Activated CD8-positive, alpha-beta memory T cell treated with anti-CD3 and anti-CD28 coated beads, Interleukin-2, amount 10 ng/mL, durations not matched to agents 7 days and 5 days (primary cell): ENCODE measurements around the gene ZFTA. TPM values are rescaled to one million over a fixed set of nuclear protein-coding genes. Genes with fewer than 3 reads are reported as not detected.
"Not testable (repeated sequence)": the region's sequence is repeated elsewhere in the genome, so short reads cannot be mapped to it uniquely, and the experiment has no call there.

ENCODE experiments used
- ATAC-seq: fragments of 150-1000 bp; cut with Tn5 transposase; one replicate; pipeline ENCODE4 v1.10.0; 2021; ENCODE audit warnings: moderate library complexity
- CTCF ChIA-PET: fragments of 350-600 bp; sonication (Branson Sonifier 250); formaldehyde crosslinking; loops from one replicate; lab custom pipeline; 2021; ENCODE audit warnings: antibody characterized with exemption; lab: Charles Lee
- DNase-seq: peaks from one replicate; pipeline ENCODE4 v3.0.0-alpha.2; 2020
- H3K27ac Mint-ChIP-seq: one replicate; pipeline ENCODE4 v1.8.0; 2021; ENCODE audit warnings: mild to moderate bottlenecking, mixed read lengths
- H3K27me3 Mint-ChIP-seq: one replicate; pipeline ENCODE4 v1.8.0; 2021; ENCODE audit warnings: mixed read lengths
- H3K36me3 Mint-ChIP-seq: one replicate; pipeline ENCODE4 v1.8.0; 2021; ENCODE audit warnings: mild to moderate bottlenecking, mixed read lengths
- H3K4me1 Mint-ChIP-seq: one replicate; pipeline ENCODE4 v1.8.0; 2021; ENCODE audit warnings: mixed read lengths
- H3K4me3 Mint-ChIP-seq: one replicate; pipeline ENCODE4 v1.8.0; 2021; ENCODE audit warnings: mild to moderate bottlenecking, moderate library complexity, mixed read lengths
- H3K9me3 Mint-ChIP-seq: one replicate; pipeline ENCODE4 v1.8.0; 2022; ENCODE audit warnings: low read depth, mixed read lengths
- total RNA-seq, 2 experiments: library from RNA; stranded (reverse); gene quantifications; one replicate each; pipeline ENCODE4 v1.2.3, GENCODE V29; 2021

Gene ZFTA
- total RNA-seq, 2 experiments from 2014 or later, result 2.6 to 4.2 TPM

DNA sequence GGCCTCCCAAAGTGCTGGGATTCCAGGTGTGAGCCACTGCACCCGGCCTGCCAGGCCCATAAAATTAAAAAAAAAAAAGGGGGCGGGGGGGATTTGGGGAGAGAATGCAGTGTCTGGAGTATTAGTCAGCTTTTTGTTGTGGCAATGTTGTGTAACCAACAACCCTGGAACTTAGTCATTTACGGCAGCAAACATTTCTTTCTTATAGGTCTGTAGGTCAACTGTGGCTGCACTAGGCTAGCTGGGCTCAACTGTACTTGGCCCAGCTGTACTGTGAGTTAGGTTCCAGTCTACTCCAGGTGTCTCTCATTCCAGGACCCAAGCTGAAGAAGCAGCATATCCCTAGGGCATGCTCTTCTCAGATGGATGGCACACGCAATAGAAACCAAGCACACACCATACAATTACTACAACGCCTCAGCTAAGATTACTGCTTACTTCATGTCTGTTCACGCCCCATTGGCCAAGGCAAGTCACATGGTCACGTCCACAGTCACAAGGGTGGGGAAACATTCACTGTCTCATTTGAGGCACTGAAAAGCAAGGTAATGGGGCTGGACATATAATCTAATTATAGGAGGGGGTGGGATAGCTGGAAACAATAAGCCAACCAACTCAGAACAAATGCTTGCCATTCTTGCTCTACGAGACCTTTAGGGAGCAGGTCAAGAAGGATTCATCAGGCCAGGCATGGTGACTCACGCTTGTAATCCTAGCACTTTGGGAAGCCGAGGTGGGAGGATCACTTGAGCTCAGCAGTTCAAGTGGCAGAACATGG is 34.3 kb upstream of the ZFTA start:
- ATAC-seq, result no peak
- Mint-ChIP-seq H3K4me3 (no peak overlapping the region), H3K36me3 (no peaks in the 10 kb centered on the region), H3K27ac (no peak overlapping the region), H3K9me3 (no peaks in the 10 kb centered on the region), H3K27me3 (peaks cover 2% of the 10 kb centered on the region), H3K4me1 (peaks cover 3% of the 10 kb centered on the region)
- CTCF ChIA-PET, result interaction anchor here (0.7 to 1.1 kb wide), 2 partner anchors 18 to 45 kb away, joined by 3 to 6 read pairs; no protein-coding TSS in a partner anchor
- no peak for DNase-seq

DNA sequence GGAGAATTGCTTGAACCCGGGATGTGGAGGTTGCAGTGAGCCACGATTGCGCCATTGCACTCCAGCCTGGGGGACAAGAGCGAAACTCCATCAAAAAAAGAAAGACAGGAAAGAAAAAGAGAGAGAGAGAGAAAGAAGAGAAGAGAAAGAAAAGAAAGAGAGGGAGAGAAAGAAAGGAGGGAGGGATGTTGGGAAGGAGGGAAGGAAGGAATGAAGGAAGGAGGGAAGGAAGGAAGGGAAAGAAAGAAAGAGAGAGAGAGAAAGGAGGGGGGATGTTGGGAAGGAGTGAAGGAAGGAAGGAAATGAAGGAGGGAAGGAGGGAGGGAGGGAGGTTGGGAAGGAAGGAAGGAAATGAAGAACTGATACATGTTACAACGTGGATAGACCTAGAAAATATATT is 32.3 kb upstream of the ZFTA start:
- CTCF ChIA-PET, result no interaction called here
- H3K4me1 Mint-ChIP-seq, result peaks cover 3% of the 10 kb centered on the region
- no peak for DNase-seq
- H3K27ac Mint-ChIP-seq, result no peak overlapping the region
- ATAC-seq, result no peak
- peaks cover 2% of the 10 kb centered on the region for H3K27me3 Mint-ChIP-seq
- H3K4me3 Mint-ChIP-seq, result no peak overlapping the region
- no peaks in the 10 kb centered on the region for H3K36me3 Mint-ChIP-seq
- H3K9me3 Mint-ChIP-seq, result no peaks in the 10 kb centered on the region

DNA sequence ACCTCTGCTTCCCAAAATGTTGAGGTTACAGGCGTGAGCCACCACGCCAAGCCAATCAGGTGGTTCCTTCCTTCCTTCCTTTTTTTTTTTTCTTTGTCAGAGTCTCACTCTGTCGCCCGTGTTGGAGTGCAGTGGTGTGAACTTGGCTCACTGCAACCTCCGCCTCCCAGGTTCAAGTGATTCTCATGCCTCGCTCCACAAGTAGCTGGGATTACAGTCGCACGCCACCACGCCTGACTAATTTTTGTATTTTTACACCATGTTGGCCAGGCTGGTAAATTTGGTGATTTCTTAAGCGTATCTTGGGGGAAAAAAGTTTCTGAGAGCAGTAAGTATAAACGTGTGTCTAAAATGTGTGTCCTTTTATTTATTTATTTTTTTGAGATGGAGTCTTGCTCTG is 26.5 kb upstream of the ZFTA start:
- Mint-ChIP-seq H3K36me3 (peaks cover 8% of the 10 kb centered on the region), H3K27ac (no peak overlapping the region), H3K4me1 (no peaks in the 10 kb centered on the region), H3K27me3 (peaks cover 6% of the 10 kb centered on the region), H3K9me3 (peaks cover 3% of the 10 kb centered on the region), H3K4me3 (no peak overlapping the region)
- ATAC-seq (no peak), DNase-seq (no peak)
- CTCF ChIA-PET, result no interaction called here

DNA sequence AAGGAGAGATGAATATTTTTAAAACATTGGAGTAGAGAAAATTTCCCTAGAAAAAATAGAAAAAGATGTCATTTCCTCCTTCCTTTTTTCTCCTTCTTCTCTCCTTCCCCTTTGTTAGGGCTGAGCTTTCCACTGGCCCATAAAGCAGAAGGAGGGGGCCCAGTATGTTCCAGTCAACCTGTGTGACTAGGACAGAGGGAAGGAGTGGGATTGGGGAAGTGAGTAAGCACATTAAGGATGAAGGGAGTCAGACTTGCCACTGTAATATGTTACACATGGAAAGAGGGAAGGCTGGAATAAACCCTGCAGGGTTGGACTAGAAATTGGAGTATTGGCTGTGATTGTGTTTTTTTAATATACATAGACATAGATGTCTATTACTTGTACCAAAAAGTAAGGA is 24.6 kb upstream of the ZFTA start:
- Mint-ChIP-seq H3K4me1 (no peaks in the 10 kb centered on the region), H3K27ac (no peak overlapping the region), H3K9me3 (peaks cover 3% of the 10 kb centered on the region), H3K27me3 (peaks cover 4% of the 10 kb centered on the region), H3K4me3 (no peak overlapping the region), H3K36me3 (peaks cover 8% of the 10 kb centered on the region)
- DNase-seq (no peak), ATAC-seq (no peak)
- CTCF ChIA-PET, result no interaction called here

GRCh38 chr11:63791495-63792167 is 23.1 kb upstream of the ZFTA start:
- H3K27ac Mint-ChIP-seq, result no peak overlapping the region
- H3K9me3 Mint-ChIP-seq, result peaks cover 3% of the 10 kb centered on the region
- H3K36me3 Mint-ChIP-seq, result peaks cover 8% of the 10 kb centered on the region
- H3K27me3 Mint-ChIP-seq, result peaks cover 6% of the 10 kb centered on the region
- H3K4me1 Mint-ChIP-seq, result no peaks in the 10 kb centered on the region
- H3K4me3 Mint-ChIP-seq, result no peak overlapping the region
- no peak for ATAC-seq
- no peak for DNase-seq
- CTCF ChIA-PET, result no interaction called here

DNA sequence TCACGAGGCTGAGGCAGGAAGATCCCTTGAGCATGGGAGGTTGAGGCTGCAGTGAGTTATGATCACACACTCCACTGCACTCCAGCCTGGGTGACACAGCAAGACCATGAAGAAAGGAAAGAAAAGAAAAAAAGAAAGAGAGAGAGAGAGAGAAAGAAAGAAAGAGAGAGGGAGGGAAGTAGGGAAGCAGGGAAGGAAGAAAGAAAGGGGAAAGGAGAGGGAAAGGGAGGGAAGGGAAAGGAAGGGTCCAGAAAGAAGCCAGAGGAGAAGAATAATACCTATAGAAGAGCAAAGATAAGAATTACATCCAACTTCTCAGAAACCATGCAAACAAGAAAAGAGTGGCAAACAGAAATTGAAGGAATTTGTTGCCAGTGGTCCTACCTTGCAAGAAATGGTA is 17.2 kb upstream of the ZFTA start:
- CTCF ChIA-PET, result interaction anchor here (0.7 to 1.3 kb wide), 2 partner anchors 16 to 48 kb away, joined by 3 to 4 read pairs; no protein-coding TSS in a partner anchor
- Mint-ChIP-seq H3K4me3 (no peak overlapping the region), H3K4me1 (peaks cover 7% of the 10 kb centered on the region)

DNA sequence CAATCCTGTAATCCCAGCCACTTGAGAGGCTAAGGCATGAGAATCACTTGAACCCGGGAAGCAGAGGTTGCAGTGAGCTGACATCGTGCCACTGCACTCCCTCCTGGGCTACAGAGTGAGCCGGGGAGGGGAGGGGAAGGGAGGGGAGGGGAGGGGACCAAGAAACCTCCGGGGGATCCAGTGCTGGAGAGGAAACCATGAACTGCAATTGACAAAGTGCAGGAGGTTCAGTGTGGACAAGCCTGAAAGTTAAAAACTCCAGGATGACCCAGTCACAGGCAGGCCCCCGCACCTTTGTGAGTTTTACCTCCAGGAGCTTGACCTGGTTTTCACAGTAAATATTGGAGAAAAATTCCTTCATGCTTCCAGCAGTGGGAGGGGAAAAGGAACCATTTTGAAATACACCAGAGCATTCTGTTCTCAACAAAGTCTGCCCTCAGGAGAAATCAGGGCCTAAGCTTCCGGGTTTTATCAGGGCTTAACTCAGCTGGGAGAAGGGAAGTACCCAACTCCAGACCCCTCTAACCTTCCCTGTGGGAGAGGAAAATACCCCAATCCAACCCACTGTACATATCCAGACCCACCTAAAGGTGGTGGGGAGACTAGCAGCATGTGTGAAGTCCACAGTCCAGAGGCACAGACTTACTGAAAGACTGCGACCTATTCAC is 15.5 kb upstream of the ZFTA start:
- DNase-seq (no peak), ATAC-seq (no peak)
- Mint-ChIP-seq H3K4me3 (no peak overlapping the region), H3K4me1 (peaks cover 7% of the 10 kb centered on the region), H3K27ac (no peak overlapping the region), H3K9me3 (no peaks in the 10 kb centered on the region), H3K36me3 (no peaks in the 10 kb centered on the region), H3K27me3 (peaks cover 16% of the 10 kb centered on the region)
- CTCF ChIA-PET, result no interaction called here

More for the DNA sequence above, 17.2 kb upstream of the ZFTA start:
- Mint-ChIP-seq H3K27ac (no peak overlapping the region), H3K9me3 (no peaks in the 10 kb centered on the region), H3K27me3 (peaks cover 16% of the 10 kb centered on the region), H3K36me3 (no peaks in the 10 kb centered on the region)
- DNase-seq (no peak), ATAC-seq (no peak)

GRCh38 chr11:63782749-63783148 is 14.2 kb upstream of the ZFTA start:
- no peak for ATAC-seq
- no peak overlapping the region for H3K4me3 Mint-ChIP-seq
- H3K9me3 Mint-ChIP-seq, result no peaks in the 10 kb centered on the region
- H3K27ac Mint-ChIP-seq, result no peak overlapping the region
- no peaks in the 10 kb centered on the region for H3K36me3 Mint-ChIP-seq
- peaks cover 7% of the 10 kb centered on the region for H3K4me1 Mint-ChIP-seq
- CTCF ChIA-PET, result no interaction called here
- H3K27me3 Mint-ChIP-seq, result peaks cover 21% of the 10 kb centered on the region
- DNase-seq, result no peak

DNA sequence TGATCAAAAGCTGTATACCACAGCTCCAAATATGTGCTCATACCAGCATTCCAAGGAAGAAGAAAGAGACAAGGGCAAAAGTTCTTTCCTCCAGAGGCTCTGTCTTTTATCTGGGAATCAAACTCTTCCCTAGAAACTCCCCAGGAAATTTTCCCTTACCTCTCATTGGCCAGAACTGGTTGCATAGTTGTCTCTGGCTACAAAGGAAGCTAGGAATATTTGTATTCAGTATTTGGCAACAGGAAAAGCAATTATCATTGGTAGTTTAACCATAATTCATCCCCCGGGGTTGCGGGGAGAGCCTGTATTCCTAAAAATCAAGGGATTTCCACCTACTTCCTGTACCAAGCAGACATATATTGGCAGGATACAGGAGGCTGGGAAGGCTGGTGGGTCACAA is 10.5 kb upstream of the ZFTA start:
- Mint-ChIP-seq H3K36me3 (no peaks in the 10 kb centered on the region), H3K4me3 (no peak overlapping the region), H3K27ac (no peak overlapping the region), H3K4me1 (no peaks in the 10 kb centered on the region), H3K27me3 (peaks cover 20% of the 10 kb centered on the region), H3K9me3 (no peaks in the 10 kb centered on the region)
- ATAC-seq (no peak), DNase-seq (no peak)
- CTCF ChIA-PET, result interaction anchor here (1.0 to 1.9 kb wide), 3 partner anchors 11 to 300 kb away, joined by 3 to 13 read pairs (median 5); partner anchors contain the start of gene ZFTA

- ATAC-seq (no peak), DNase-seq (no peak)
- CTCF ChIA-PET, result no interaction called here
- H3K36me3 Mint-ChIP-seq, result no peaks in the 10 kb centered on the region
- no peaks in the 10 kb centered on the region for H3K9me3 Mint-ChIP-seq
- peaks cover 1% of the 10 kb centered on the region for H3K4me1 Mint-ChIP-seq
- H3K27ac Mint-ChIP-seq, result no peak overlapping the region
- H3K27me3 Mint-ChIP-seq, result peaks cover 48% of the 10 kb centered on the region
- H3K4me3 Mint-ChIP-seq, result no peak overlapping the region
Observed at GRCh38 chr11:63775191-63775590, 6.6 kb upstream of the ZFTA start.

DNA sequence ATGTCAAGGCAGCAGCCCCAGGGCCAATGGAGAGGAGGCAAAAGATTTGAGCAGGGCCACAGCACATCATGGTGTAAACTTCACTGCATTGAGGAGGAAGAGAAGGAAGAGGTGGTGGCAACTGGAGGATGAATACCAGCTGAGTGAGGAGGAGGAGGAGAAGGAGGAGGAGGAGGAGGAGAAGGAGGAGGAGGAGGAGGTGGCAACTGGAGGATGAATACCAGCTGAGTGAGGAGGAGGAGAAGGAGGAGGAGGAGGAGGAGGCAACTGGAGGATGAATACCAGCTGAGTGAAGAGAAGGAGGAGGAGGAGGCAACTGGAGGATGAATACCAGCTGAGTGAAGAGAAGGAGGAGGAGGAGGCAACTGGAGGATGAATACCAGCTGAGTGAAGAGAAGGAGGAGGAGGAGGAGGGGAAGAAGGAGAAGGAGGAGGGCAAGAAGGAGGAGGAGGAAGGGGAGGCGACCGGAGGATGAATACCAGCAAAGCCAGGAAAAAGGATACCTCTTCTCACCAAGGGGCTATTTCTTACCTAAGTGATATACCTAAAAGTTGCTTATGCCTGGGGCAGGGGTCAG is 3.3 kb upstream of the ZFTA start:
- H3K27ac Mint-ChIP-seq, H3K4me3 Mint-ChIP-seq: not testable (repeated sequence)

GRCh38 chr11:63770763-63771162 is 2.2 kb upstream of the ZFTA start:
- no peaks in the 10 kb centered on the region for H3K9me3 Mint-ChIP-seq
- H3K27ac Mint-ChIP-seq, result no peak overlapping the region
- DNase-seq, result no peak
- H3K36me3 Mint-ChIP-seq, result no peaks in the 10 kb centered on the region
- peaks cover 15% of the 10 kb centered on the region for H3K4me1 Mint-ChIP-seq
- CTCF ChIA-PET, result no interaction called here
- H3K4me3 Mint-ChIP-seq, result no peak overlapping the region
- peaks cover 40% of the 10 kb centered on the region for H3K27me3 Mint-ChIP-seq
- no peak for ATAC-seq

More for the DNA sequence above, 3.3 kb upstream of the ZFTA start:
- DNase-seq, H3K9me3 Mint-ChIP-seq, ATAC-seq, H3K36me3 Mint-ChIP-seq: not testable (repeated sequence)
- Mint-ChIP-seq H3K27me3 (peaks cover 44% of the 10 kb centered on the region), H3K4me1 (peaks cover 15% of the 10 kb centered on the region)
- CTCF ChIA-PET, result interaction anchor here (0.5 kb wide), 1 partner anchor 517 kb away, joined by 4 read pairs; no protein-coding TSS in a partner anchor
